G401 (cell line): ENCODE results near the gene PARD3B. TPM values are rescaled to one million over a fixed set of nuclear protein-coding genes. Genes with fewer than 3 reads are reported as not detected.

Experiments used
- DNase-seq: peaks from one replicate; pipeline ENCODE4 v3.0.0-alpha.2; 2015; ENCODE audit warnings: low spot score
- in situ Hi-C: cut with HindIII; loops from 2 replicates; pipeline ENCODE4 v1.10.0; 2016; ENCODE audit warnings: low sequenced_read_pairs, mixed read lengths
- total RNA-seq: library from RNA; depleted of rRNA; stranded (reverse); fragments of >200 nt; shearing (Covaris generic); gene quantifications from 2 replicates; pipeline ENCODE4 v1.2.3, GENCODE V29; 2014

Gene PARD3B
- total RNA-seq, 1 experiment from 2014 or later = 2.2 TPM

DNA sequence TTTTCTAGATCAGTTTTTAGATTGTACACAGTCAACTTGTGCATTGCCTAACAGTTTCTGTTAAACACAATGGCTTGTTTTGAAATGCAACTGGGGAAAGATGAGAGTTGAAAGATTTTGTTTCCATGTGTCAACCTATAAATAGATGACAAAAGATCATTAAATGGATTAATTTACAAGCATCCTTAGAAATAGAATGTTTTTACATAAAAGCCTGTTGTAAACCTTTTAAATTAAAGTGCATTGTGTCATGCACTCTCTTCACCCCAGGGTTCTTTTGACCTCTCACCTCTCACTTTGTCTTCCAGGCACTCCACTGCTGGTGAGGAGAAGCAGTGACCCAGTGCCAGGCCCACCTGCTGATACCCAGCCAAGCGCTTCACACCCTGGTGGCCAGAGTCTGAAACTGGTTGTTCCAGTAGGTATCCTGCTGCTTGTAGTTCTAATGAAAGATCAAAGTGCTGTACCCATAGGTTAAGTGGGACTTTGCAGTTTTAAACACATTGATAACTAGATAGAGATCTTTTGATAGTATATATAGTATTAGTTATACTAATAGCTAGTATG, 502.1 kb downstream of the PARD3B start:
- no peak for DNase-seq
- in situ Hi-C loops = no loop called here

- in situ Hi-C loops = no loop called here
- DNase-seq = no peak
Observed at GRCh38 chr2:205051417-205051816, 506.1 kb downstream of the PARD3B start.

DNA sequence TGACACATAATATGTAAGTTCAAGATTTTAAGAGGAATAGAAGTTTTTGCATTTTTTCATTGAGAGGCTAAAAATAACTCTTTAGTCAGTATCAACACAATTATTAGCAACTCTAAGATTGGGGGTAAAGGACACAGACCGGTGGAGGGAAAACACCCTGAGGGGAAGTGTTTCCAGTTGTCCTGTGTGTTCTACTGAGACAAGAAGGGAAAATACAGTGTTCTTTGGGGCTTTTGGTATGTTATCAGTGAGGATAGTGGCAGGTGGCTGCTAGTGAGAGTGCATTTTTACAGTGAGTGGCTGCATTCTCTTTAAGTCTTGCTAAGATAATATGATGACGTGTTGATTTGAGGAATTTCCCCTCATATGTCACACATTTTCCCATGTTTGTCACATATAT, 507.5 kb downstream of the PARD3B start:
- in situ Hi-C loops = no loop called here
- DNase-seq = no peak

GRCh38 chr2:205053827-205054410, 508.6 kb downstream of the PARD3B start:
- in situ Hi-C loops = no loop called here

GRCh38 chr2:205054789-205055188, 509.5 kb downstream of the PARD3B start:
- in situ Hi-C loops = no loop called here
- DNase-seq = no peak

More at GRCh38 chr2:205053827-205054410, 508.6 kb downstream of the PARD3B start:
- DNase-seq = no peak

GRCh38 chr2:205055251-205055650, 510.0 kb downstream of the PARD3B start:
- DNase-seq = no peak
- in situ Hi-C loops = no loop called here

DNA sequence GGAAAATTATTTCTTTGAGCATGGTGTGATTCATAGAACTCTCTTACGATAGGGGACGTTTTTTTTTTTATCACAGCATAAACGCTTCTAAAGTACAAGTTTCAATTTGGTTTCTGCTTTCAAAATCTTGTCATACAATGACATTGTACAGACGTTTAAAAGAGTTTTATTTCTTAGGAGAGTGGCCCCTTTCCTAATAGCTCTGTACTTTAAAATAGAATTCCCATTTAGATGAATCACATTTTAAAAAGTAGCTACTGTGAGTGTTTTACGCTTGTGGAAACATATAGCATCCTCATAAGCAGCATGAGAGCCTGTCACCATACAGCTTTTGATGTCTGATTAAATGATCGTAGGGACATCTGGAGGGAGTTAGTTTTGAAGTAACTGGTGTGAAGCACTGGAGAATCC, 510.9 kb downstream of the PARD3B start:
- in situ Hi-C loops = no loop called here
- DNase-seq = no peak

GRCh38 chr2:205058409-205058808, 513.1 kb downstream of the PARD3B start:
- no peak for DNase-seq
- in situ Hi-C loops = no loop called here

DNA sequence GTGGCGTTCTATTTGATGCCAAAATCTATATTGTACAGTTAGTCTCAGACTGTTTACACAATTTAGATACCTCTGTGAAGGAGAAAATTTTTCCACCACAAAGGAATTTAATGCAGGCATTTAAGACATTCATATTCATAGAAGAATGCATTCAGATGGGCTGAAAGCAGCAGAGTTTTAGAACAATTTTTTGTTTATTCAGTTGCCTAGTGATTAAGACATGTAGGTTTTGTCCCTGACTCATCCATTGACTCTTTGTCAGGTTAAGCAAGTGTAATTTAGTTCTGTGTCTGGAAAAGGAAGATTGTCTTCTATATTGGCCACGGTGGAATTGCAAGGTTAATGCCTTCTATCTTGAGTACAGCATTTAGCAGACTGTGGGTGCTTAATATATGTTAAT, 515.0 kb downstream of the PARD3B start:
- DNase-seq = no peak
- in situ Hi-C loops = no loop called here

GRCh38 chr2:205066081-205066480, 520.8 kb downstream of the PARD3B start:
- in situ Hi-C loops = no loop called here
- DNase-seq = no peak

GRCh38 chr2:205069928-205070327, 524.7 kb downstream of the PARD3B start:
- no peak for DNase-seq
- in situ Hi-C loops = no loop called here

DNA sequence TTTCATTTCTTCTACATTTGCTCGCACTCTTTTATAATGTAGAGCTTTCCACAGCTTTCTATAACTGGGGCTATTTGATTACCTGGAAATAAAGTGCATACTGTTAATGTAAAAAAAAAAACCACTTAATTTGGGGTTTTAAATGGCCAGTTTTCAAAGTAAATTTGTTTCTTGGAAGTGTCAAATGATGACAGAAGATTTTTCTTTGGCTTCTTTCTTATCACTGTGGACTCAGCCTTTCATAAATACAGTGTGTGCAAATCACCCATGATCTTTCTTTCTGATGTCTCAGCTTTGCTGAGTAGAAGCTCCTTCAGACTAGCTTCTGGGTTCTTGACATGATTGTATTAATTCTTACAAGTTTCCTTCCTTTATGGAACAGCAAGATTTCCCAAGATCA, 525.6 kb downstream of the PARD3B start:
- in situ Hi-C loops = no loop called here
- DNase-seq = no peak

GRCh38 chr2:205073433-205074020, 528.3 kb downstream of the PARD3B start:
- DNase-seq = no peak
- in situ Hi-C loops = no loop called here

- in situ Hi-C loops = no loop called here
- DNase-seq = no peak
Observed at GRCh38 chr2:205076405-205076804, 531.1 kb downstream of the PARD3B start.

DNA sequence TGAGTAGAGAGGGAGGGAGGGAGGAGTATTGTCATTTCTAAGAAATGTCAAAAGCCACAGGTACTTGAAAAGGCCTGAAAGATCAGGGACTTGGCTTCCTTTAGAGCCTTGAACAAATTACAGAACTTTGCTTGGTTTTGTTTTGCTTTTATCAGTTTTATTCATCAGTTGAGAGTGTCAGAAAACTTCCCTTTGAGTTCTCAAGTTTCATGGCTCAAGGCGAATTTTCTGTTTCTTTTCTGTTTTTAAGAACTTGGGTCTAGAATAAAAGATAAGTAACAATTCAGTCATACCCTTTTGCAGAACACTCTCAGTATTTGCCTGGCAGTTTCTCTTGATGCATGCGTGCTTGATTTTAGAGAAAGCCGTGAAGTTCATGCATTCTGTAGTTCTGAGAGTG, 531.9 kb downstream of the PARD3B start:
- no peak for DNase-seq
- in situ Hi-C loops = no loop called here

DNA sequence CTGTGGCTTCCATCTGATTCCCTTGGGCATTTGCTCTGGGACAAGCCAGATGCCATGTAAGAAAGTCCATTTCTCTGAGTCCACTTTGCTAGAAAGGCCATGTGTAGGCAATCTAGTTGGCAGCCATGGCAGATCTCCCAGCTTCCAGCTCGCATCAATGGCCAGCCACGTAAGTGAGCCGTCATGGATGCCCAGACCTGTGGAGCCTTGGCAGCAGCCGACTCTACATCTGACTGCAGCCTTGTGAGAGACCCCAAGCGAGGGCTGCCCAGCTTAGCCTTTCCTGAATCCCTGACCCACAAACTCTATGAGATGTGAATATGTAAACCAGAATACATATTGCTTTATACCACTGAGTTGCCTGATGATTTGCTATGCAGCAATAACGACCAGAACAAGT, 533.5 kb downstream of the PARD3B start:
- in situ Hi-C loops = no loop called here
- DNase-seq = no peak

- in situ Hi-C loops = no loop called here
Observed at GRCh38 chr2:205079173-205079572, 533.9 kb downstream of the PARD3B start.

GRCh38 chr2:205086662-205087061, 541.4 kb downstream of the PARD3B start:
- no peak for DNase-seq
- in situ Hi-C loops = no loop called here

More at GRCh38 chr2:205079173-205079572, 533.9 kb downstream of the PARD3B start:
- DNase-seq = no peak

DNA sequence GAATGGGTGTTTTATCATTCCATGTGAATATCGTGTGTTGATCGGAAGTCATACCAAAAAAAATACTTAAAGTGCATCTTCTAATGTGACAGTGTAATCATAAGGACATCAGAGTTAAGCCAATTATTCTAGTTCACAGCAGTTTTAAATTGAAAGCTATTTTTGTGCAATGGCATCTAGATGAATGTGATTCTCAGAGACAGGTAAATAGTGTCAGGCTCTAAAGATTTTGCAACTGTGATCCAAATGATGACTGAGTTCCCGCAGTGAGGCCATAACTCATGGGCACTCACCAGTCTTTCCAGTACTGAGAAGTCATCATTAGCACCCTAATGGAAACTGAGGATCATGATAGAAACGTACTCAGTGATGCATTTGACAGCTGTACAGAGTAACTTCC, 542.6 kb downstream of the PARD3B start:
- in situ Hi-C loops = no loop called here
- DNase-seq = no peak

DNA sequence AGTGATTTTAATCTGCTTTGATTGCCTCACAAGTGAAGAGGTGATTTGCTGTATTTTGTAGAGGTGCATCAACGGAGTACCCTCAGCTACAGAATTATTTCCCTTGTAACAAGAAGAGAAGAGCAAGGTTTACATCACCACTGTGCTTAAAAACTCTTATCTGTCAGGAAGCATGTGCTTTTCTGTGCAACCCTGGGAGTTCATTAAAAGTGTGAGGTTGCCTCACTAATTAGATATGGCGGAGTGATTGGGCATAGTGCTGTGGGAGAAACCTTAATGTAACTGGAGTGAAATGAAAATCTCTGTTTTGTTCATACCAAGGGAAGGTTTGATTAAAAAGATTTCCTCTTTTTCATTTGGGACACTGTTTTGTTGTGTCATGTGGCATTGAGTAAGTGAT, 544.7 kb downstream of the PARD3B start:
- in situ Hi-C loops = no loop called here

GRCh38 chr2:205091411-205091810, 546.1 kb downstream of the PARD3B start:
- in situ Hi-C loops = no loop called here
- no peak for DNase-seq

More for the DNA sequence above, 544.7 kb downstream of the PARD3B start:
- DNase-seq = no peak
